Measurements from ENCODE around the gene MIPEP.

DNA sequence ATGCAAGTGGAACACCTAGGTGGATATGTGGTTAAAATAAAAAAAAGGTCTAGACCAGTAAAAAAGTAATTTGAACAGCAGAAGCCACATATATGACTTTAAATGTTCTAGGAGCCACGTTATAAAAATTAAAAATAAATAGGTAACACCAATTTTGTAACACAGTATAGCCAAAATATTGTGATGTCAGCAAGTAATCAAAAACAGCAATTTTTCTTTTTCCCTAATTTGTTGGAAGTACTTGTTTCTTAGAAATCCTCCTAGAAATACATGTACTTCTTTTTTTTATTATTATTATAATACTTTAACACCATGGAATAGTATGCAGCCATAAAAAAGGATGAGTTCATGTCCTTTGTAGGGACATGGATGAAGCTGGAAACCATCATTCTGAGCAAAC, 33.8 kb upstream of the MIPEP start:
- TF ChIP-seq, protein P1, sequence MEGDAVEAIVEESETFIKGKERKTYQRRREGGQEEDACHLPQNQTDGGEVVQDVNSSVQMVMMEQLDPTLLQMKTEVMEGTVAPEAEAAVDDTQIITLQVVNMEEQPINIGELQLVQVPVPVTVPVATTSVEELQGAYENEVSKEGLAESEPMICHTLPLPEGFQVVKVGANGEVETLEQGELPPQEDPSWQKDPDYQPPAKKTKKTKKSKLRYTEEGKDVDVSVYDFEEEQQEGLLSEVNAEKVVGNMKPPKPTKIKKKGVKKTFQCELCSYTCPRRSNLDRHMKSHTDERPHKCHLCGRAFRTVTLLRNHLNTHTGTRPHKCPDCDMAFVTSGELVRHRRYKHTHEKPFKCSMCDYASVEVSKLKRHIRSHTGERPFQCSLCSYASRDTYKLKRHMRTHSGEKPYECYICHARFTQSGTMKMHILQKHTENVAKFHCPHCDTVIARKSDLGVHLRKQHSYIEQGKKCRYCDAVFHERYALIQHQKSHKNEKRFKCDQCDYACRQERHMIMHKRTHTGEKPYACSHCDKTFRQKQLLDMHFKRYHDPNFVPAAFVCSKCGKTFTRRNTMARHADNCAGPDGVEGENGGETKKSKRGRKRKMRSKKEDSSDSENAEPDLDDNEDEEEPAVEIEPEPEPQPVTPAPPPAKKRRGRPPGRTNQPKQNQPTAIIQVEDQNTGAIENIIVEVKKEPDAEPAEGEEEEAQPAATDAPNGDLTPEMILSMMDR (IDR thresholded peaks at IDR 0.05), result no peak
- TF ChIP-seq POLR2A (IDR thresholded peaks at IDR 0.05), result no peak
- no peak for TF ChIP-seq EP300 (IDR thresholded peaks at IDR 0.05)
